Muscle layer of colon (tissue), 2 donors: ENCODE results near the gene TAS1R3.

Experiments used
- H3K27ac ChIP-seq: one replicate; pipeline ENCODE4 v1.7.0; 2013; ENCODE audit warnings: low read depth, mild to moderate bottlenecking, low read length, moderate library complexity
- H3K27me3 ChIP-seq, 2 donors: one replicate each; pipeline ENCODE4 v1.7.0; 2013; ENCODE audit warnings: low read length in 2 of 2, mild to moderate bottlenecking in 2 of 2; ENCODE audit not compliant: insufficient read depth in 2 of 2, control insufficient read depth in 1 of 2
- H3K36me3 ChIP-seq: one replicate; pipeline ENCODE4 v1.7.0; 2013; ENCODE audit warnings: mild to moderate bottlenecking, low read length; ENCODE audit not compliant: insufficient read depth
- H3K4me1 ChIP-seq: one replicate; pipeline ENCODE4 v1.7.0; 2013; ENCODE audit warnings: mild to moderate bottlenecking, low read length; ENCODE audit not compliant: insufficient read depth
- H3K4me3 ChIP-seq, 2 donors: one replicate each; pipeline ENCODE4 v1.7.0; 2013; ENCODE audit warnings: low read length in 2 of 2, low read depth in 1 of 2, mild to moderate bottlenecking in 1 of 2, moderate library complexity in 1 of 2
- H3K9ac ChIP-seq: one replicate; pipeline ENCODE4 v1.7.0; 2013; ENCODE audit warnings: low read length
- H3K9me3 ChIP-seq: one replicate; pipeline ENCODE4 v1.7.0; 2013; ENCODE audit warnings: mild to moderate bottlenecking, low read length
- donor health status: abdominal sarcoma.
- donor health status: Adenocarcinoma of cecum.

TAS1R3 gene

DNA sequence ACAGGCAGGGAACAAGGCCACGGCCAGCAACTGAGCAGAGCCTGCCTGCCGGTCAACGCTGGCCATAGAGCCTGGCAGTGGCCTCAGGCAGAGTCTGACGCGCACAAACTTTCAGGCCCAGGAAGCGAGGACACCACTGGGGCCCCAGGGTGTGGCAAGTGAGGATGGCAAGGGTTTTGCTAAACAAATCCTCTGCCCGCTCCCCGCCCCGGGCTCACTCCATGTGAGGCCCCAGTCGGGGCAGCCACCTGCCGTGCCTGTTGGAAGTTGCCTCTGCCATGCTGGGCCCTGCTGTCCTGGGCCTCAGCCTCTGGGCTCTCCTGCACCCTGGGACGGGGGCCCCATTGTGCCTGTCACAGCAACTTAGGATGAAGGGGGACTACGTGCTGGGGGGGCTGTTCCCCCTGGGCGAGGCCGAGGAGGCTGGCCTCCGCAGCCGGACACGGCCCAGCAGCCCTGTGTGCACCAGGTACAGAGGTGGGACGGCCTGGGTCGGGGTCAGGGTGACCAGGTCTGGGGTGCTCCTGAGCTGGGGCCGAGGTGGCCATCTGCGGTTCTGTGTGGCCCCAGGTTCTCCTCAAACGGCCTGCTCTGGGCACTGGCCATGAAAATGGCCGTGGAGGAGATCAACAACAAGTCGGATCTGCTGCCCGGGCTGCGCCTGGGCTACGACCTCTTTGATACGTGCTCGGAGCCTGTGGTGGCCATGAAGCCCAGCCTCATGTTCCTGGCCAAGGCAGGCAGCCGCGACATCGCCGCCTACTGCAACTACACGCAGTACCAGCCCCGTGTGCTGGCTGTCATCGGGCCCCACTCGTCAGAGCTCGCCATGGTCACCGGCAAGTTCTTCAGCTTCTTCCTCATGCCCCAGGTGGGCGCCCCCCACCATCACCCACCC lies at the start of gene TAS1R3:
TSS of gene TAS1R3 (plus strand) at position 213 of the 898 bp plus-strand sequence. CDS start at position 279, 66 bp downstream.
- H3K9me3 ChIP-seq = no peaks in the 10 kb centered on the region
- no peak within 1 kb of the TSS for H3K9ac ChIP-seq
- no peaks in the 10 kb centered on the region for H3K36me3 ChIP-seq
- H3K4me3 ChIP-seq = no peak within 1 kb of the TSS
- H3K27ac ChIP-seq = no peak within 1 kb of the TSS
- H3K4me1 ChIP-seq = peaks cover under 1% of the 10 kb centered on the region
- peaks cover 0 to 8% of the 10 kb centered on the region in 2 donors for H3K27me3 ChIP-seq

DNA sequence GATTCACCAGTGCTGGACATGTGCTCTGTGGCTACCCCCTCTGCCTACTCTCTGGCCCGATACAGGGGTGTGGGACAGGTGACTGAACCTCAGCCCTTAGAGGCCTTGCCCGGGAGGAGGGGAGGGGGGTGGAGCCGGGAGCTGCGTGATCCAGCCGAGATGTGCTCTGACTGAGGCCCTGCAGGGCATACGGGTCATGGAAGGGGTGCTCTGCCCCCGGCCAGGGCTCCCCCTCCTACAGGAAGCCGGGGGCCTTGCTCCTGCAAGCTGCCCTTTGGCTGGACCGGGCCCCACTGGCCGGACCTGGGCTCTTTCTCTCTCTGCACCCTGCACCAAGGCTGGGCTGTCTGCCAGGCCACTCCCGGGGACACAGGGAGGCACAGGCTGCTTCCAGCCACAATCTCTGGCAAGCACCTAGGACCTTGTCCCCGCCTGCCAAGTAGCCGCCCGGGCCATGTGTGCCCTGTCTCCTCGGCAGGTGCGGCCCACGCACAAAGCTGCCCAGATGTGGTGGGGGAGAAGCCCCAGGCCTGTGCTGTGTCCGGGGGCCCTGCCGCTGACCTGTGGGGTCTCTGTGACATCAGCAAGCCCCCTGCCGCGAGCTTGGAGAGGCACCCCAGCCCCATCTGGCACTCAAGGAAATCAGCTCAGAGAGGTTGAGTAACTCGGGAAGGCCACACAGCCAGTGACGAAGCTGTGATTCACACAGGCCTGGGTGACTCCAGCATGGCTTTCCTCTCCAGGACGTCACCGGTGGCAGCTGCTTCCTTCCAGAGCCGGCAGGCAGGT lies 49.4 kb upstream of the TAS1R3 start:
- Histone ChIP-seq H3K27ac (no peak overlapping the region), H3K4me3 (no peak overlapping the region), H3K36me3 (no peaks in the 10 kb centered on the region), H3K27me3 (peaks cover 0 to 22% of the 10 kb centered on the region in 2 donors), H3K9me3 (no peaks in the 10 kb centered on the region), H3K4me1 (no peaks in the 10 kb centered on the region), H3K9ac (no peak overlapping the region)

DNA sequence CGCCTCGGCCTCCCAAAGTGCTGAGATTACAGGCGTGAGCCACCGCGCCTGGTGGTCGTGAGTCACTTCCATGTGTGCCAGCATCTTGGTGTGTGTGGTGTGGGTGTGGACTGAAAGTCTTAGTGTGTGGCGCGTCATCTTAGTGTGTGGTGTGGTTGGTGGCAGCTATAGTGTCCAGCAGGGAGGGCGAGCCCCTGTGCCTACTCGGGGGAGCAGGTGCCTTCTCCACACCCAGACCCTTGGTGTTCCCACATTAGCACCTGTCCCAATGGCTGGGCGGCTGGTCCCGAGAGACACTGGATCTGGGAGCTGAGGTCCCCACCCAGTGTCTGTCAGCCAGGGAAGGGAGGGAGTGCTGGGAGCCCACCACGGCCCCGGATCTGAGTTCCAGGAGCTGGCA lies 48.1 kb upstream of the TAS1R3 start:
- H3K9me3 ChIP-seq = no peaks in the 10 kb centered on the region
- no peak overlapping the region for H3K27ac ChIP-seq
- no peak overlapping the region for H3K9ac ChIP-seq
- peaks cover 0 to 32% of the 10 kb centered on the region in 2 donors for H3K27me3 ChIP-seq
- H3K4me3 ChIP-seq = no peak overlapping the region
- H3K4me1 ChIP-seq = no peaks in the 10 kb centered on the region
- H3K36me3 ChIP-seq = no peaks in the 10 kb centered on the region

DNA sequence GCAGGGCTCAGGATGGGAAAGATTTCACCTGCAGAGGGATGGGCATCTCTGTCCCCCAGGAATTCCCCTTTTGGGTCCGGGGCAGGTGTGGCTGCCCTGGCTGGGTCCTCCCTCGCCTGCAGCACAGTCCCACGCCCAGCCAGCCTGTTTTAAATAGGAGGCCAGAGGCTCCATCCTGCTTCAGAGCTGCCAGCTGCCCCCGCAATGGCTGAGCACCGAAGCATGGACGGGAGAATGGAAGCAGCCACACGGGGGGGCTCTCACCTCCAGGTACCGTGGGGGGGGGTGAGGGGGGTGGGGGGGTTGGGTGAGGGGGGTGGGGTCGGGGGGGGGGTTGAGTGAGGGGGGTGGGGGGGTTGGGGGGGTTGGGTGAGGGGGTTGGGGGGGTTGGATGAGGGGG lies 47.3 kb upstream of the TAS1R3 start:
- no peaks in the 10 kb centered on the region for H3K36me3 ChIP-seq
- H3K9ac ChIP-seq = no peak overlapping the region
- H3K4me3 ChIP-seq = no peak overlapping the region
- H3K27ac ChIP-seq = no peak overlapping the region
- no peaks in the 10 kb centered on the region for H3K4me1 ChIP-seq
- no peaks in the 10 kb centered on the region for H3K9me3 ChIP-seq
- H3K27me3 ChIP-seq = peaks cover 0 to 32% of the 10 kb centered on the region in 2 donors

DNA sequence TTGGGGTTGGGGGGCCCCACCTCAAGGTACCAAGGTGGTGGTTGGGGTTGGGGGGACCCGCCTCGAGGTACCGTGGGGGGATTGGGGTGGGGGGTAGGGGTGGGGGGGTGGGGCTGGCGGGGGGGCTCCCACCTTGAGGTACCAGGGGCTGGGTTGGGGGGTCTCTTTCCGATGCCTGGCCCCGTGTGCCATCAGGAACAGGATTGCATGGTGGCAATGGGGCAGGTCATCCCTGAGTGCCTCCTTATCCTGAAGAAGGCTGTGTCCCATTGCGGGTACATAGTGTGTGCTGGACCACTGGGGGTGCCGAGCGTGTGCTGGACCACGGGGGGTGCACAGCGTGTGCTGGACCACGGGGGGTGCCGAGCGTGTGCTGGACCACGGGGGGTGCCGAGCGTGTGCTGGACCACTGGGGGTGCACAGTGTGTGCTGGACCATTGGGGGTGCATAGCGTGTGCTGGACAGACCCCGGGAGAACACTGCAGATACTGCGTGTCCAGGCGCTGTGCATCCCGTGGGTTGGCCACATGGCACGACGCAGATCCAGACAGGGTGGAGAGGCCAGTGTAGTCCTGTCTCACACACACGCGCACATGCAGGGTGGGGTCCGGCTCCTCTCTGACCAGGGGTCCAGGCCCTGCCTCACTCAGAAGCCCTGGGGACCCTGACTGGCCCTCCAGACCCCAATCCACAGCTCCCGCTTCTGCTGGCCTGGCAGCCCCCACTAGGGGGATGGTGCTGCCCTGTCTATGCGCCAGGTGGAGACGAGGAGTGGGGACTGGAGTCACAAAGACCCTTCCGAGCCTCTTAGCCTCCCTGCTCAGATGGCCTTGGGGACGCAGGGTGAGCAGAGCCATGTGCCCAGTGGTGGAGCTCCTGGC lies 46.6 kb upstream of the TAS1R3 start:
- Histone ChIP-seq H3K27me3 (peaks cover 0 to 32% of the 10 kb centered on the region in 2 donors), H3K9ac (no peak overlapping the region), H3K36me3 (no peaks in the 10 kb centered on the region), H3K4me1 (no peaks in the 10 kb centered on the region), H3K27ac (no peak overlapping the region), H3K4me3 (no peak overlapping the region), H3K9me3 (no peaks in the 10 kb centered on the region)

DNA sequence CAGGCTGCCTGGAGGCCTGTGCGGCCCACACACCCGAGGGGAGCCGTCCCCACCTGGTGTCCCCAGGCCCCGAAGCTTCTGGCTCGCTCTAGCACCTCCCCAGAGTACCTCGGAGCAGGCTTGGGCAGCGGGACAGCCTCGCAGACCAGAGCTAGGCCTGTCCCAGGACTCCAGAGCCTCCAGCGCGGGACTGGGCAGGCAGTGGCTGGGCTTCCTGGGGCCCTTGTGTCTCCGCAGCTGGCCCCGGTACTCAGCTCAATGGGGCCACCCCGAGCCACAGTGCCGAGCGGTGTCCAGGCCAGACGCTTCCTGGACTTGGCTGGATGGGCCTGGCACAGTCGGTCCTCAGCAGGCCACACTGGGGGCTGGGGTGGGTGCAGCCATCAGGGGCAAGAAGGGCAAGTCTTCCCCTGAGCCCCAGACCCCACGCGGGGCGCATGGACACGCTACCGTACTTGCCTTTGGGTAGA lies 45.9 kb upstream of the TAS1R3 start:
- no peak overlapping the region for H3K27ac ChIP-seq
- H3K4me1 ChIP-seq = no peaks in the 10 kb centered on the region
- no peaks in the 10 kb centered on the region for H3K36me3 ChIP-seq
- H3K4me3 ChIP-seq = no peak overlapping the region
- H3K9me3 ChIP-seq = no peaks in the 10 kb centered on the region
- H3K9ac ChIP-seq = no peak overlapping the region
- H3K27me3 ChIP-seq = peaks cover 0 to 32% of the 10 kb centered on the region in 2 donors

DNA sequence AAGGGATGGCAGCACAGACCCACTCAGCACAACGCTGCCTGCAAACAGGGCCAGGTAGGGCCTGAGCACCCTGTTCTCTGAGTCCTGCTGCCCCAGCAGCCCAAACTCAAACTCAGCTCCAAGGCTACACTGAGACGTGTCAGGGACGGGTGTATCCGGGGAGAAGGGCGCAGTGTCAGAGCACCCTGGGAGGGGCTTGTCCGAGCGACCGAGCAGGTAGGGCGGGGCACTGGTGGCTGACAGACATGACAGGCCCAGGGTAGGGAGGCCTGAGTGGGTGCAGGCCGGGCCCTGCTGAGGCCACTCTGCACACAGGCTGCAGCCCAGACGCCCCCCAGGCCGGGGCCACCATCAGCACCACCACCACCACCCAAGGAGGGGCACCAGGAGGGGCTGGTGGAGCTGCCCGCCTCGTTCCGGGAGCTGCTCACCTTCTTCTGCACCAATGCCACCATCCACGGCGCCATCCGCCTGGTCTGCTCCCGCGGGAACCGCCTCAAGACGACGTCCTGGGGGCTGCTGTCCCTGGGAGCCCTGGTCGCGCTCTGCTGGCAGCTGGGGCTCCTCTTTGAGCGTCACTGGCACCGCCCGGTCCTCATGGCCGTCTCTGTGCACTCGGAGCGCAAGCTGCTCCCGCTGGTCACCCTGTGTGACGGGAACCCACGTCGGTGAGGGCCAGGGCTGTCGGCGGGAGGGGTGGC lies 45.3 kb upstream of the TAS1R3 start:
- H3K9me3 ChIP-seq = no peaks in the 10 kb centered on the region
- no peak overlapping the region for H3K9ac ChIP-seq
- H3K27ac ChIP-seq = no peak overlapping the region
- H3K36me3 ChIP-seq = no peaks in the 10 kb centered on the region
- no peak overlapping the region for H3K4me3 ChIP-seq
- H3K4me1 ChIP-seq = no peaks in the 10 kb centered on the region
- peaks cover 0 to 32% of the 10 kb centered on the region in 2 donors for H3K27me3 ChIP-seq

DNA sequence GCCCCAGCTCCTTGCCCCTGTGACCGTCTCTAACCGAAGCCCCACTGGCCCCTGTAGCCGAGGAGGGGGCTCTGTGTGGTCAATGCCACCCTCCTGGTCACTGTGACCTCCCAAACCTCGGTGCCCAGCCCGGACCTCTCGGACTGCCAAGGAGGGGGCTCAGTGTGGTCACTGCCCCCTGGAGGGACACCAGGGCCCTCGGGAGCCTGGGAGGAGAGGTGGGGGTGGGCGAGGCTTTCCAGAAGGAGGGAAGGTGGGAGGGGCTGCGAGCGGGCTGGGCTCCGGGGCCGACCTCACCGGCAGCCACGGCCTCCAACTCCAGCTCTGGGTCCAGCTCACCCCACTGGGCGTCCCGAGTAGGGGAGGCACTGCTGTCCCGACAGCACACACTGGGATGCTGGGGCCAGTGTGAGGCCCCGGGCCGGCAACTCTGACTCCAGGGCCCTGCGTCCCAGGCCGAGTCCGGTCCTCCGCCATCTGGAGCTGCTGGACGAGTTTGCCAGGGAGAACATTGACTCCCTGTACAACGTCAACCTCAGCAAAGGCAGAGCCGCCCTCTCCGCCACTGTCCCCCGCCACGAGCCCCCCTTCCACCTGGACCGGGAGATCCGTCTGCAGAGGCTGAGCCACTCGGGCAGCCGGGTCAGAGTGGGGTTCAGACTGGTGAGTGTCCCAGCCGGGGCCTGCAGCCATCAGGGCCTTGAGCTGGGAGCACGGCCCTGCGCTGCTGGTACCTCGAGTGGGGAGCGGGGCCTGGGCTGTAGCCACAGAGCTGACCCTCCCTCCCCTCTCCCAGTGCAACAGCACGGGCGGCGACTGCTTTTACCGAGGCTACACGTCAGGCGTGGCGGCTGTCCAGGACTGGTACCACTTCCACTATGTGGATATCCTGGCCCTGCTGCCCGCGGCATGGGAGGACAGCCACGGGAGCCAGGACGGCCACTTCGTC lies 44.5 kb upstream of the TAS1R3 start:
- Histone ChIP-seq H3K4me1 (no peaks in the 10 kb centered on the region), H3K27me3 (peaks cover 0 to 32% of the 10 kb centered on the region in 2 donors), H3K9ac (no peak overlapping the region), H3K27ac (no peak overlapping the region), H3K36me3 (no peaks in the 10 kb centered on the region), H3K4me3 (no peak overlapping the region), H3K9me3 (no peaks in the 10 kb centered on the region)

DNA sequence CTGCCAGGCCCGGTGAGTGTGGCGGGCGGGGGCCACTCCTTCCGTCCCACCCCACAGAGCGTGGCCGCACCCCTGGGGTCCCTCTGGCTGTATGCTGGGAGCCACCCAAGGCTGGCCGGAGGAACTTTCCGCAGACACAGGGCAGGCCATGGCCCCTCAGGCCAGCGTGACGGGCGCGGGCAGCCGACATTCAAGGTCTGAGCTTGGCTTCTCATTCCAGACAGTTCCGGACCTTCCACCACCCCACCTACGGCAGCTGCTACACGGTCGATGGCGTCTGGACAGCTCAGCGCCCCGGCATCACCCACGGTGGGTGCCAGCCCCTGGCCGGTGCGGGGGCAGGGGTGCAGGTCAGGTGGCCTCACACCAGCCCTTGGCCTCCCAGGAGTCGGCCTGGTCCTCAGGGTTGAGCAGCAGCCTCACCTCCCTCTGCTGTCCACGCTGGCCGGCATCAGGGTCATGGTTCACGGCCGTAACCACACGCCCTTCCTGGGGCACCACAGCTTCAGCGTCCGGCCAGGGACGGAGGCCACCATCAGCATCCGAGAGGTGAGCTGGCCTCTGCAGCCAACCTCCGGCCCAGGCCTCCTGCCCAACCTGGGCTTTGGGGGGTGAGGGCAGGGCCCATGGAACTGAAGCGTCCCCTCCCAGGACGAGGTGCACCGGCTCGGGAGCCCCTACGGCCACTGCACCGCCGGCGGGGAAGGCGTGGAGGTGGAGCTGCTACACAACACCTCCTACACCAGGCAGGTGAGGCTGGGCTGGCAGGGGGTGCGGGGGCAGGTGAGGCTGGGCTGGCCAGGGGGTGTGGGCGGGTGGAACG lies 43.6 kb upstream of the TAS1R3 start:
- no peaks in the 10 kb centered on the region for H3K4me1 ChIP-seq
- no peak overlapping the region for H3K9ac ChIP-seq
- H3K27me3 ChIP-seq = peaks cover 0 to 32% of the 10 kb centered on the region in 2 donors
- H3K4me3 ChIP-seq = no peak overlapping the region
- H3K36me3 ChIP-seq = no peaks in the 10 kb centered on the region
- no peak overlapping the region for H3K27ac ChIP-seq
- no peaks in the 10 kb centered on the region for H3K9me3 ChIP-seq
